Measurements from ENCODE around the gene NFATC4. TPM values are rescaled to one million over a fixed set of nuclear protein-coding genes. Genes with fewer than 3 reads are reported as not detected.

The NFATC4 gene
- total RNA-seq, 1 experiment from 2014 or later: 7.6 TPM

DNA sequence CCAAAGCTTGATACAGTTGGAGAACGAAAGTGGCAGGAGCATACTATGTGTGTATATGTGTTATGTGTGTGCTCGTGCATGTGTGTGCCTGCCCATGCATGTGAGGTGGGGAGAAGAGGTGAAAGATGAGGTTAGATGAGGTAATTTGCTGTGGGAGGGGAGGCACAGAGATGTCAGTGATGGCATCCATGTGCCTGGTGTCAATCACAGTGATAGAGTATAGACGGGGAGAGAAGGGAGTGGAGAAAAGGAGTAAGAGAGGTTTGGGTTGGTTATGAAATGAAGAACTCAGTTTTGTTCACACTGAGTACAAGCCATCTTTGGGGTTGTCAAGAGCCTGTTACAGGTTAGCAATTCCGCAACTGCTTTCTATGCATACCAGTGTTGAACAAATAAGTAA lies 16.2 kb downstream of the NFATC4 start:
- POLR2A ChIA-PET: no interaction called here
- no peaks in the 10 kb centered on the region for H4K20me1 ChIP-seq (ENCODE audit: insufficient read depth)
- H3K9me2 ChIP-seq (ENCODE audit: insufficient read depth): no peaks in the 10 kb centered on the region
- no peak overlapping the region for H3K9ac ChIP-seq (ENCODE audit: low read length)
- DNase-seq (ENCODE audit: low read depth, low spot score) (no peak), ATAC-seq (no peak)
- TF ChIP-seq, protein P1, sequence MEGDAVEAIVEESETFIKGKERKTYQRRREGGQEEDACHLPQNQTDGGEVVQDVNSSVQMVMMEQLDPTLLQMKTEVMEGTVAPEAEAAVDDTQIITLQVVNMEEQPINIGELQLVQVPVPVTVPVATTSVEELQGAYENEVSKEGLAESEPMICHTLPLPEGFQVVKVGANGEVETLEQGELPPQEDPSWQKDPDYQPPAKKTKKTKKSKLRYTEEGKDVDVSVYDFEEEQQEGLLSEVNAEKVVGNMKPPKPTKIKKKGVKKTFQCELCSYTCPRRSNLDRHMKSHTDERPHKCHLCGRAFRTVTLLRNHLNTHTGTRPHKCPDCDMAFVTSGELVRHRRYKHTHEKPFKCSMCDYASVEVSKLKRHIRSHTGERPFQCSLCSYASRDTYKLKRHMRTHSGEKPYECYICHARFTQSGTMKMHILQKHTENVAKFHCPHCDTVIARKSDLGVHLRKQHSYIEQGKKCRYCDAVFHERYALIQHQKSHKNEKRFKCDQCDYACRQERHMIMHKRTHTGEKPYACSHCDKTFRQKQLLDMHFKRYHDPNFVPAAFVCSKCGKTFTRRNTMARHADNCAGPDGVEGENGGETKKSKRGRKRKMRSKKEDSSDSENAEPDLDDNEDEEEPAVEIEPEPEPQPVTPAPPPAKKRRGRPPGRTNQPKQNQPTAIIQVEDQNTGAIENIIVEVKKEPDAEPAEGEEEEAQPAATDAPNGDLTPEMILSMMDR (IDR thresholded peaks at IDR 0.05 in 2 of 3, conservative IDR thresholded peaks at IDR 0.05 in 1 of 3; ENCODE audit: borderline replicate concordance in 1 of 3, insufficient read depth in 1 of 3, low read depth in 2 of 3, low read length in 2 of 3): no peak
- TF ChIP-seq, protein P2, sequence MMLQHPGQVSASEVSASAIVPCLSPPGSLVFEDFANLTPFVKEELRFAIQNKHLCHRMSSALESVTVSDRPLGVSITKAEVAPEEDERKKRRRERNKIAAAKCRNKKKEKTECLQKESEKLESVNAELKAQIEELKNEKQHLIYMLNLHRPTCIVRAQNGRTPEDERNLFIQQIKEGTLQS (IDR thresholded peaks at IDR 0.05): no peak
- no peak for TF ChIP-seq CBX3 (IDR thresholded peaks at IDR 0.05; ENCODE audit: low read depth)
- TF ChIP-seq RAD21 (IDR thresholded peaks at IDR 0.05; ENCODE audit: low read depth): no peak
- TF ChIP-seq, protein P3, sequence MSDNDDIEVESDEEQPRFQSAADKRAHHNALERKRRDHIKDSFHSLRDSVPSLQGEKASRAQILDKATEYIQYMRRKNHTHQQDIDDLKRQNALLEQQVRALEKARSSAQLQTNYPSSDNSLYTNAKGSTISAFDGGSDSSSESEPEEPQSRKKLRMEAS (IDR thresholded peaks at IDR 0.05): no peak
- TF ChIP-seq ZFX (IDR thresholded peaks at IDR 0.05): no peak
- no peak overlapping the region for H3K4me3 ChIP-seq (replicated peaks in 1 of 2; ENCODE audit: low read depth in 1 of 2, low read length in 2 of 2)
- no peaks in the 10 kb centered on the region for H3K36me3 ChIP-seq (ENCODE audit: control insufficient read depth in 1 of 2, insufficient read depth in 2 of 2, low read length in 2 of 2)
- no TSS peak for BruUV-seq (replicated peaks)
- no peak overlapping the region for H3K4me2 ChIP-seq (ENCODE audit: low read length)
- RAD21 ChIA-PET (ENCODE audit: low non-redundant PET in 1 of 2, low total read pairs in 2 of 2, uncharacterized antibody in 2 of 2, unreplicated experiment in 2 of 2): no interaction called here
- CTCF ChIA-PET: no interaction called here
- no peaks in the 10 kb centered on the region for H3K4me1 ChIP-seq (ENCODE audit: control insufficient read depth in 1 of 2, insufficient read depth in 2 of 2, low read length in 2 of 2)
- H3K27ac ChIP-seq (ENCODE audit: low read depth, low read length): no peak overlapping the region
- no peaks in the 10 kb centered on the region for H3K9me3 ChIP-seq (ENCODE audit: control insufficient read depth in 1 of 2, insufficient read depth in 1 of 2, low read depth in 1 of 2, low read length in 2 of 2)
- H3K27me3 ChIP-seq (ENCODE audit: insufficient read depth, low read length): no peaks in the 10 kb centered on the region
- no peaks in the 10 kb centered on the region for H3K79me2 ChIP-seq (ENCODE audit: insufficient read depth, low read length)
- intact Hi-C loops (cut with micrococcal nuclease): no loop called here
- no peak overlapping the region for H2AFZ ChIP-seq (ENCODE audit: low read depth, low read length, poor library complexity, severe bottlenecking)

DNA sequence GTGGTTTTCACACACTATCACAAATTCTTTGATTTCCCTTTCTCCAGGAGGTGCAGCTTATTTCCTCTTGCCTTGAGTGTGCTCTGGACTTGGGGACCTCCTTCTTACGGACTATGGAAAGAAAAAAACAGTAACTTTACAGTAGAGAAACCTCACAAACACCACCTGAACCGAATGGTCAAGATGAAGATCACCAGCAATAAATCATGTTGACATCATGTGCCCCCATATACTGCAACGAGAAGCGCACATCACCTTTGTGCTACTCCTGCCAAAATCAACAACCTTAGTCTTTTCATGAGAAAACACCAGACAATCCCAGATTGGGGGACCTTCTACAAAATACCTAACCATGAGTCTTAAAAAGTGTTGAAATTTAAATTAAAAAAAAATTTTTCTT lies 17.5 kb downstream of the NFATC4 start:
- no peaks in the 10 kb centered on the region for H3K27me3 ChIP-seq (ENCODE audit: insufficient read depth, low read length)
- CTCF ChIA-PET: no interaction called here
- no peak for DNase-seq (ENCODE audit: low read depth, low spot score)
- ATAC-seq: no peak
- no peak overlapping the region for H3K4me2 ChIP-seq (ENCODE audit: low read length)
- POLR2A ChIA-PET: interaction anchor here (1.6 kb wide), 1 partner anchor 23 kb away, joined by 3 read pairs; no protein-coding TSS in a partner anchor
- intact Hi-C loops (cut with micrococcal nuclease): no loop called here
- H4K20me1 ChIP-seq (ENCODE audit: insufficient read depth): no peaks in the 10 kb centered on the region
- no peaks in the 10 kb centered on the region for H3K4me1 ChIP-seq (ENCODE audit: control insufficient read depth in 1 of 2, insufficient read depth in 2 of 2, low read length in 2 of 2)
- no peaks in the 10 kb centered on the region for H3K9me3 ChIP-seq (ENCODE audit: control insufficient read depth in 1 of 2, insufficient read depth in 1 of 2, low read depth in 1 of 2, low read length in 2 of 2)
- BruUV-seq (replicated peaks): no TSS peak
- H3K79me2 ChIP-seq (ENCODE audit: insufficient read depth, low read length): no peaks in the 10 kb centered on the region
- no peaks in the 10 kb centered on the region for H3K36me3 ChIP-seq (ENCODE audit: control insufficient read depth in 1 of 2, insufficient read depth in 2 of 2, low read length in 2 of 2)
- no peak overlapping the region for H3K9ac ChIP-seq (ENCODE audit: low read length)
- no peaks in the 10 kb centered on the region for H3K9me2 ChIP-seq (ENCODE audit: insufficient read depth)
- H2AFZ ChIP-seq (ENCODE audit: low read depth, low read length, poor library complexity, severe bottlenecking): no peak overlapping the region
- RAD21 ChIA-PET (ENCODE audit: low non-redundant PET in 1 of 2, low total read pairs in 2 of 2, uncharacterized antibody in 2 of 2, unreplicated experiment in 2 of 2): no interaction called here
- H3K4me3 ChIP-seq (replicated peaks in 1 of 2; ENCODE audit: low read depth in 1 of 2, low read length in 2 of 2): no peak overlapping the region
- H3K27ac ChIP-seq (ENCODE audit: low read depth, low read length): no peak overlapping the region
- TF ChIP-seq SIN3A (IDR thresholded peaks at IDR 0.05; ENCODE audit: low read depth): no peak
- TF ChIP-seq, protein P4, sequence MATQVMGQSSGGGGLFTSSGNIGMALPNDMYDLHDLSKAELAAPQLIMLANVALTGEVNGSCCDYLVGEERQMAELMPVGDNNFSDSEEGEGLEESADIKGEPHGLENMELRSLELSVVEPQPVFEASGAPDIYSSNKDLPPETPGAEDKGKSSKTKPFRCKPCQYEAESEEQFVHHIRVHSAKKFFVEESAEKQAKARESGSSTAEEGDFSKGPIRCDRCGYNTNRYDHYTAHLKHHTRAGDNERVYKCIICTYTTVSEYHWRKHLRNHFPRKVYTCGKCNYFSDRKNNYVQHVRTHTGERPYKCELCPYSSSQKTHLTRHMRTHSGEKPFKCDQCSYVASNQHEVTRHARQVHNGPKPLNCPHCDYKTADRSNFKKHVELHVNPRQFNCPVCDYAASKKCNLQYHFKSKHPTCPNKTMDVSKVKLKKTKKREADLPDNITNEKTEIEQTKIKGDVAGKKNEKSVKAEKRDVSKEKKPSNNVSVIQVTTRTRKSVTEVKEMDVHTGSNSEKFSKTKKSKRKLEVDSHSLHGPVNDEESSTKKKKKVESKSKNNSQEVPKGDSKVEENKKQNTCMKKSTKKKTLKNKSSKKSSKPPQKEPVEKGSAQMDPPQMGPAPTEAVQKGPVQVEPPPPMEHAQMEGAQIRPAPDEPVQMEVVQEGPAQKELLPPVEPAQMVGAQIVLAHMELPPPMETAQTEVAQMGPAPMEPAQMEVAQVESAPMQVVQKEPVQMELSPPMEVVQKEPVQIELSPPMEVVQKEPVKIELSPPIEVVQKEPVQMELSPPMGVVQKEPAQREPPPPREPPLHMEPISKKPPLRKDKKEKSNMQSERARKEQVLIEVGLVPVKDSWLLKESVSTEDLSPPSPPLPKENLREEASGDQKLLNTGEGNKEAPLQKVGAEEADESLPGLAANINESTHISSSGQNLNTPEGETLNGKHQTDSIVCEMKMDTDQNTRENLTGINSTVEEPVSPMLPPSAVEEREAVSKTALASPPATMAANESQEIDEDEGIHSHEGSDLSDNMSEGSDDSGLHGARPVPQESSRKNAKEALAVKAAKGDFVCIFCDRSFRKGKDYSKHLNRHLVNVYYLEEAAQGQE (IDR thresholded peaks at IDR 0.05; ENCODE audit: low read depth): no peak
- TF ChIP-seq TCF7L2 (IDR thresholded peaks at IDR 0.05; ENCODE audit: borderline replicate concordance, extremely low read depth, insufficient read depth, insufficient read length): no peak
- TF ChIP-seq, protein P3 (IDR thresholded peaks at IDR 0.05): no peak
- no peak for TF ChIP-seq ZFX (IDR thresholded peaks at IDR 0.05)
- no peak for TF ChIP-seq POLR2A (IDR thresholded peaks at IDR 0.05; ENCODE audit: borderline replicate concordance, extremely low read depth, insufficient read depth, insufficient read length)
- no peak for TF ChIP-seq FOSL1 (IDR thresholded peaks at IDR 0.05; ENCODE audit: low read depth)
- no peak for TF ChIP-seq EZH2phosphoT487 (IDR thresholded peaks at IDR 0.05; ENCODE audit: borderline replicate concordance)
- no peak for TF ChIP-seq RAD21 (IDR thresholded peaks at IDR 0.05; ENCODE audit: low read depth)
- TF ChIP-seq EZH2 (IDR thresholded peaks at IDR 0.05): no peak
- TF ChIP-seq ELF1 (IDR thresholded peaks at IDR 0.05; ENCODE audit: borderline replicate concordance, low read depth): no peak
